NCI-H69 (cell line): ENCODE measurements around the gene CIITA.

Source experiments
- DNase-seq: peaks from one replicate; lab custom pipeline; 2025; lab: John Stamatoyannopoulos, UW

CIITA gene

DNA sequence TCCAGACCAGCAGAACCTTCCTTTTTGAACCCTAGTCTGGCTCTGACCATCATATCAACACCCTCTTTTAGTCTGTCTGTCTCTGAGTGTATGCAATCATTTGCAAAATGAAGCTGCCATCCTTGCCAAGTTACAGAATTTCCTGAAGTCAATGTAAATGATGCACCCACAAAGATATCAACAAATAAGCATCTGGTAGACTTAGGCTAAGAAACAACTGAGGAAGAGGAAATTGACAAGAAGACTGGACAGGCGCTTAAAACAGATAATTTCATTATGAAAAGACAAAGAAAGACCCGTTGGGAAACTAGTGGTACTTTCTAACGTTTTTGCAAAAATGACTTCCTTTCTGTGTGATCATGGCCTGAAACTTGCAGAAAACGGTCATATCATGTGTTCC lies 24.7 kb upstream of the CIITA start:
- DNase-seq, result no peak

DNA sequence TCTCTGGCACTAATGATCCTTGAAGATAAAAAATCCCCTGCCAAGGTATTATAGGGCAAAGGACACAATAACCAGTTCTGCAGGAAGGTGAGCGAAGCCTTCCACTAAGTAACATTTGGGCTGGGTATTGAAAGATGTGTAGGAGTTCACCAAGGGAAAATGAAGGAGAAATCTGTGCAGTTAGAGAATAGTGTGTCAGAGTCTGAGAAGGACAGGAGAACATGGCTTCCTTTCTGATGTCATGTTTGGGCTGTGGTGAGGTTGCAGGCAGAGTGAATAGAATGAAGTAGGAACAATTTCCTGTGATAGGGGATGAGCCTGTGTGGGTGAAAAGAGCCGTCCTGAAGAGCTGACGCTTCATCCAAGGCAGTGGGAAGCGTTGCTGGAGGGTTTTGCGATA lies 24.1 kb upstream of the CIITA start:
- no peak for DNase-seq

DNA sequence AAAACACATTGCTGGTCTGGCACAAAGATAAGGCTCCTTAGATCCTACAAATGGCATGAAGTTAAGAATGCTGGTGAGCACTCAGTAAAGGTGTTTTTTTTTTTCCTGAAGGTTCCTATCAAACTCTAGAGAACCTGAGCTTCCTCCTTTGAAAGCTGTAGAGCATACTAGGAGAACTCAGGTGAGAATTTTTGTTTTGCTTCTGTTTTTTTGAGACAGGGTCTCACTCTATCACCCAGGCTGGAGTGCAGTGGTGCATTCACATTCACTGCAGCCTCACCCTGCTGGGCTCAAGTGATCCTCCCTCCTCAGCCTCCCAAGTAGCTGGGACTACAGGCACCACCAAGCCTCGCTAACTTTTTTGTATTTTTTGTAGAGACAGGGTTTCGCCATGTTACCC lies 21.0 kb upstream of the CIITA start:
- DNase-seq, result no peak

DNA sequence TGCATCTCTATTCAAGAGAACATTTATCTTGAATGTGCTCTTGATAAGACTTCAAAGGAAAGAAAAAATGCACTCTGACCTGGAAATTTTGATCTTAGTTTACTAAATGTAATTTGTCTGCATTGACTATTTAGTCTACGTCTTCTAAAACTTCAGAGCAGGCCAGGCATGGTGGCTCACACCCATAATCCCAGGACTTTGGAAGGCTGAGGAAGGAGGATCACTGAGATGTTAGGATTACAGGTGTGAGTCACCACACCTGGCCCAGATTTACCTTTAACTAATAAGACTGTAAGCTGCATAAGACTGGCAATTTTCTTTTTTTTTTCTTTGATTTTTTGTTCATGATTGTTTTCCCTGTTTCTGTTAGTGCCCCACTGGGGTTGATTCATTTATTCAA lies 18.8 kb upstream of the CIITA start:
- DNase-seq, result no peak

DNA sequence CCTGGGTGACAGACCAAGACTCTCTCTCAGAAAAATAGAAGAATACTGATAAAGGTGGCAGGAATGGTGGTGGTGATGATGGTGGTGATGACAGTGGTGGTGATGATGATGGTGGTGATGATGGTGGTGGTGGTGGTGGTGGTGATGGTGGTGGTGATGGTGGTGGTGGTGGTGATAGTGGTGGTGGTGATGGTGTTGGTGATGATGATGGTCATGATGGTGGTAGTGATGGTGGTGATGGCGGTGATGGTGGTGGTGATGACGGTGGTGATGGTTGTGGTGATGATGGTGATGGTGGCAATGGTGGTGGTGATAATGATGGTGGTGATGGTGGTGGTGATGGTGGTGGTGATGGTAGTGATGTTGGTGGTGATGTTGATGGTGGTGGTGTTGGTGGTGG lies 18.0 kb upstream of the CIITA start:
- no peak for DNase-seq

DNA sequence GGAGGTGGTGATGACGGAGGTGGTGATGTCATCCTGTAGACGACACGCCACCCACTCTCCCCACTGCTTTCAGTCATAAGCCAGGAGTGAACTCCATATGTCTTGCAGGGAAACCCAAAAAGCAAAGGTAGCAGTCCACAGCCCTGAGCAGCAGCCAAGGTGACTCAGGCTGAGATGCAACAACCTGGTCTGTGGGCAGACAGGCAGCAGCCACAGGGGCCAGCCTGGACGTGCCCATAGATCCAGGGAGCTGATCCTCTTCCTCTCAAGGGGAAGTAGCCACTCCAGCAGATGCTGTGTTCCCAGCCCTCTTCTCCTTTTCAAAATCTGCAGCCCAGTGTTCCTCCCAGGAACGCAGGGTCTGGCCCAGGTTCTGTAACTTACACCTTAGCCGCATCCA lies 17.3 kb upstream of the CIITA start:
- no peak for DNase-seq

DNA sequence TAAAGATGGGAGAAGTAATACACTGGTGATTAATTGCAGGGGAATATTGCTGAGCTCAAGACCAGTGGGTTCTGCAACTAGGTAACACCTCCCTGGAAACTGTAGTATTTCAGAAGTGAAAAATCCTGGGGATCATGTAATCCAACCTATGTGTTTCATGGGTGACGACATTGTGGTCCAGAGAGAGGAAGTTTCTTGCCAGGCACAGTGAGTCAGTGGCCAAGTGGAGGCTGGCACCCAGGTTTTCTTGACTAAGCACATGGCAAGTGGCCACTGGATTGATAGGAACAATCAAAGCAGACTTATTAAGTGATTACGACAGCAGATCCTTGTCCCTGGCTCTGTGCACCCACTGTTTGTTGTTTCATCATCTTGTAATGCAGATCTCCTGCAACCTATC lies 14.6 kb upstream of the CIITA start:
- DNase-seq, result no peak

DNA sequence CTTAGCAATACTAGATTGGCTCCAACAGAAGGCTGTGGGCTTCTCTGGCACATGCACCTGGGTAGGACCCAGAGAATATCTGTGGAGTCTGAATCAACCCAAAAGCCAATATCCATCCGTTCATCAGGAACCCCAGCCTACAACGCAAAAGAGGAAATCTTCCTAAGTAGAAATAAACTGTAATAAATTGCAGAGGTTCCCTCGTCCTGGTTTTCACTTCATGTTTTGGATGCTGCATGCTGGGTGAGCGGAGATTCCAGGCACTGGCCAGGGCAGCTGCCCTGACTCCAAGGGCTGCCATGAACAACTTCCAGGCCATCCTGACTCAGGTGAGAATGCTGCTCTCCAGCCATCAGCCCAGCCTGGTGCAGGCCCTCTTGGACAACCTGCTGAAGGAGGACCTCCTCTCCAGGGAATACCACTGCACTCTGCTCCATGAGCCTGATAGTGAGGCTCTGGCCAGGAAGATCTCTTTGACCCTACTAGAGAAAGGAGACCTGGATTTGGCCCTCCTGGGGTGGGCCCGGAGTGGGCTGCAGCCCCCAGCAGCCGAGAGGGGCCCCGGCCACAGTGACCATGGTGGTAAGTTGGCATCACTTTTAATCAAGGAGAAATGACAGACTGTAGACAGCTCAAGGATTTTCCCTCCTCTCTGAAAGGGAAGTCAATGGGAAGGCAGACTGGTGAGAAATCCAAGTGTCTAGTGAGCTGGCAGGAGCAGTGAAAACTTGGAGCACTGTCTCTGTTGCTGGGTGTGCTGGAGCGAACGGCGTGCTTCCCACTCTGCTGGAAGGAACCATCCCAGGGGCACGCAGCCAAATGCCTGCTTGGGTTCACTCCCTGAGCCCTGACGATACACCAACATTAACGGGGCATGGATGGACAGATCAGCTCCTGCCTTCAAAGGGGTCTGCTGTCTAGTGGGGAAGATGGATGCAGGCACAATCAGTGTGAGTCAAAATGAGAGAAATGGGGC lies 10.7 kb upstream of the CIITA start:
- DNase-seq, result no peak

DNA sequence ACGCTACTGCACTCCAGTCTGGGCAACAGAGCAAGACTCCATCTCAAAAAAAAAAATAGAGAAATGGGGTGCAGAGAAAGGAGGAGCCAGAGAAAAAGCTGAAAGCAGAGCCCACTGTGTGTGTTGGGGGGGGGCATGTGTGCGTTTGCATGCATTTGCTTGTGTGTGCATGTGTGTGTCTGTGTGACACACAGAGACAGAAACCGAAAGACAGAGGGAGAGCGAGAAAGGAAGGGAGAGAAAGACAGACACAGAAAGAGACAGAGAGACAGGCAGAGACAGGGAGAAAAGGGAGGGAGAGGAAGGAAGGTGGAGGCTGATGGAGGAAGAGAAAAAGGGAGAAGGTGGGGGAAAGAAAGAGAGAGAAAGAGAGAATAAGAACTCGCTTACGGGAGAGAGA lies 9.8 kb upstream of the CIITA start:
- DNase-seq, result no peak

DNA sequence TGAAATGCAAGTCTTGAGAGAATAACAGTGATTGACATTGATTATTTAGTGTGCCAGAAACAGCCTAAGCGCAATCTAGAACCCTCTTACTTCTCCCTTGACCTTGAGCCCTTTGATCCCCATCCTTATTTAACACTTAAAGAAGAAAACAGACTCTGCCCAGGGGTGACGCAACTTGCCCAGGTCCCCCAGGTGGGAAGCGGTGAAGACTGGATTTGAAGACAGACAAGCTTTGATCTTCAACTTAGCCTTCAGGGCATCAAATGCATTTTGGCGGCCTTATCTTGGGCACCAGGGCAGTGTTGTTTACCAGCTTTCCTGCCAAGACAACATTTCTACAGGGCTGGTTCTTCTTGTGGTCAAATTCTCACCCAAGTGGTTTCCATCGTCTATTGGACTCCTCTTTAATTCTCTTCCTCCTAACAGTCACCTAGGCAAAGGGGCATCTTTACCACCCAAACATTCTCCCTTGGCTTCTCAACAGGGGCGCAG lies 8.9 kb upstream of the CIITA start:
- DNase-seq, result no peak

DNA sequence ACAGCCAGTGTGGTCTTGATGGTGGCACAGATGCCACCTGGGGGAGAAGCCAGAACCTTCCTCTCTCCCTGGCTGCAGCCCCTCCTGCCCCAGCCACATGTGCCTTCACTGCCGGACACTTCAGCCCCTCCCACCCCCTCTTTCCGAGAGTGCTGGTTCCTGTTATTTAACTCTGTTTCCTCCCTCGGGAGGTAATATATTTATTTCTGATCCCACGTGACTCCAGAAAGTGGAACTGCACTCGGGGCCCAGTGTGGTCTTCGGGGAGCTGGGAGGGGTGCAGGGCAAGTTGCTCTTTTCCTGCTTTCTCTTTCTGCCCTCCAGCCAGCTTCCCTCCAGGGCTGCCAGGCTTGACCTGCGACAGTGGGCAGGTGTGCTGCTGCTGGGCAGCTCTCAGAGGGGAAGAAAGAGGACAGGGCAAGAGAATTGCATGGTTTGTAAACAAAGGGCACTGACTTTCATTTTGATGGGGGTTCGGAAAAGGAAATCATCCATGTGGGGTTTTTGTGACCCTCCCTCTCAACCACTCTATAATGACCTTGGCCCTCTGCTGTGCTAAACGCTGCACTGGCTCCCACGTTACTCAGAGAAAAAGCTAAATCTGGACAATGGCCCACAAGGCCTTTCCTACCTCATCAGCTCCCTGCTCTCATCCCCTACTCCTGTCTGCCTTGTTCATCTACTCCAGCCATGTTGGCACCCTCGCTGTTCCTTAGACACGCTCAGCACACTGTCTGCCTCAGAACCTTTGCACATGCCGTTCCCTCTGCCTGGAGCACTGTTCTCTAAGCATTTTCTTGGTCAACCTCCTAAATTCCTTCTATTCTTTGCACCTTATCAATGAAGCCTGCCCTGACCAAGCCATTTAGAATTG lies 8.2 kb upstream of the CIITA start:
- peak; percentile 19 for DNase-seq

DNA sequence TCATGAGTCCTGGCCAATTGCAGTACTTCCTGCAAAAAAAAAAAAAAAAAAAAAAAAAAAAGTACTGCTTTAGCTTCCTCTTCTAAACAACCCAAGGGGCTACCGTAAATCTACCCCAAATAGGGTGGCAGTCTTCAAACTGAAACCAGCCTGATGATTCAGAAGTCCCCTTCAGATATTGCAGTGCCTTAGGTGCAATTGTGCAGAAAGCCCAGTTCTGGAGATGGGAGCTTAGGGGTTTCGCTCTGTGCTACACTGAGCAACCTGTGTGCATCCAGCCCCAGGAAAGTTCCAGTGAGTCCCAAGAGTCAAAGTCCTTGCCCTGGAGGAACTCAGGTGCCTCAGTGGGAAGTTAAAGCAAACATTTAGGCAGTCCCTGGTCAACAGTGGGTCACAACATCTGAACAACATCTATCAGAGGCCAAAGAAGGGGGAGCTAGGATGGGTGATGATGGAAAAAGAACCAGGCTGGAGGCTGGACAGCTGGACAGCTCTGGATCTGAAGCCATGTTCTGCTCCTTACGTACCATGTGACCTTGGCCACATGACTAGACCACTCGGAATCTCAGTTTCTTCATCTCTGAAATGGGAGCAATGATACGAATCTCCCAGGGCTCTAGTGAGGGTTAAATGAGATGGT lies 6.7 kb upstream of the CIITA start:
- no peak for DNase-seq

DNA sequence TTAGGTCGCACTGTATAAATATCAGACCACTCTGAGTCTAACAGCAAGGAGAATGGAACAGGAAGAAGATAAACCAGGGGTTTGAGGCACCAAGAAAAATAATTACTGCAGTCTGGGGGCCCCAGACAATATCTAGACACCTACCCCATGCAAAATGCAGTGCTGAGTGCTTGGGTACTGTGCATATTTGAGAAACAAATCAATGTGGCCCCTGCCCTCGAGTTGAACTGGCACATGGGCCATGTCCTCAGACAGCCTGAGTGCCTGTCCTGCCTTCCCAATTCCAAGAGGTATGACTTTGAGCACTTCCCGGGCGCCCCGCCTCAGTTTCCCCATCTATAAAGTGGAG lies 6.2 kb upstream of the CIITA start:
- DNase-seq, result no peak

DNA sequence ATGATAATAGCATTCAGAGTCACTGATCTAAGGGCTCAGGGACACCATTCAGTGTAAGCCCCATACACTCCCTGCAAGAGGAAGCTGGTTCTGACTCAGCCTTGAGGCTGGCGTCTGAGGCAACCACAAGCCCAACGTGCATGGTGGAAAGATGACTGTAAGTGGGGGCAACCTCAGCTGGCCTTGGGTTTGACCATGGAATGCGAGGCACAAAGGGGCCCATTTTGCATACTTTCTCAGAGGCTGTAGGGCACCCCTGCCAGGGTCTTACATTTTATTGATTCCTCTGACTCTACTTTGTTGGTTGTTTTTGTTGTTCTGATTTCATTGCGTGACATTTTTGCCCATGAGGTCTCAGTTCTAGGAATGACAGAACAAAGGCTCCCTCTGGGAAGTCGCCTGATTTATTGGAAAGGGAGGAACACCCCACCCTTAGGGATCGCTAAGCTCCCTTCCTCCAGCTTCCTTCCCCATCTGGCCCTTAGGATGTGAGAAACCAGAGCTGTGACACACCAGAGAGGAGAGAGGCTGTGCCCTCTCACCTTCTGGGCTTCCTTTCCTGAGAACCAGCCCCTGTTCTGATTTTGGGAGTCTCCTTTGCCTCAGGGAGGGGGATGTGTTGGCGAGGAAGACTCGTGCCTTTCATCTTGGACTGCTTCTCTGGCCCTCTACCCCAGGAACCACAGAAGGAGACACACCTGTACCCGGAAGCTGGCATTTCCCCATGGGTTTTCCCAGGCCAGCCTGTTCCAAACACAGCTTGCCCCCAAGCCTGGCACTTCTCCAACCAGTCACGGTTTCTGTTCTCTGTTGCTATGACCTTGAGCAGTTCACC lies 5.6 kb upstream of the CIITA start:
- peak; percentile 70 for DNase-seq

DNA sequence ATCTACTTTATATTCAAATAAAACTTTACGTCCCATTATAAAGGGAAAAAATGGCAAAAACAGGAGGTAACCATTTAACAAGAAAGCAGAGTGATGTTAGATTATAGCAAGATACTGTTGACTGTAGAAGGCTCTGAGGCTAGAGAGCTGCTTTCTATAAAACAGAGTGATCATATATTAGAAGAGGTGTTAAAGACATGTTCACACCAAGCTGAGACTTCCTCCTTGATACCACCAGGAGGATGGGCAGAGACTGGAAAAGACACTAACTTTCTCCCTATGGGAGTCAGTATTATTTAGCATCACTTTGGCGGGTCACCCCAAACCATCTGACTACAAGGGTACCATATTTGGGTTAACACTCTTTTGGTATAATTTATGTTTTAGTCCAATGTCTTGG lies 687 bp upstream of the CIITA start:
- DNase-seq, result no peak

DNA sequence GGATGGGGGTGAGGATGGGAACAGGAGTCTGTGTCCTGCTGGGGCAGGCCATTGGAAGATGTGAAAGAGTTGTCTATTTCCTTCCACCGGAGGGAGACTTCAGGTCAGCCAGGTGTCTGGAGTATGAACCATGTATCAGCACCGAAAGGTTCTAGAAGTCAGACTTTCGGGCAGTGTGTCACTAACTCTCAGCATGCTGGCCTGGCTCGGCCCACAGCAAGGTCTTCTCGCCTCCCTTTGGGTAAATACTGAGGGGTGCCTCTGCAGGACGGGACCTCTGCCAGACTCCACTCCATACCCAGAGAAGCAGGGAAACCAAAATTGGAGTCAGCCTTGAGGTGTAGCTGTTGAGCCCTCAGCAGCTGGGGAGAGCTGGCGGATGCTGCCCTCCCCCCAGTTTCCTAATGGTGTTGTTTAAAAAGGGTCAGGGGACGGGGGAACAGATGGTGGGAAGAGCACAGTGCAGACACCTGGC lies 507 bp downstream of the CIITA start:
- peak; percentile 78 for DNase-seq

DNA sequence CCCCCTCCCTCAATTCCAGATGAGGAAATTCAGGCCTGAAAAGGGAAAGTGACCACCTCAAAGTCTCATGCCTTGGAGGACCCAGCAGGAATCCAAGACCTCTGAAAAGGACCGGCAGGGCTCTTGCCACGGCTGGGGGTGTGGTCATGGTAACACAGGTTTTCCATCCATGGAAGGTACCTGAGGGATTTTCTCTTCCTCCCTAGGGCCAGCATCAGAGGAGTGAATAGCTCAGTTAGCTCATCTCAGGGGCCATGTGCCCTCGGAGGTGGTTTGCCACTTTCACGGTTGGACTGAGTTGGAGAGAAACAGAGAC lies 1.3 kb downstream of the CIITA start:
- peak; percentile 38 for DNase-seq

DNA sequence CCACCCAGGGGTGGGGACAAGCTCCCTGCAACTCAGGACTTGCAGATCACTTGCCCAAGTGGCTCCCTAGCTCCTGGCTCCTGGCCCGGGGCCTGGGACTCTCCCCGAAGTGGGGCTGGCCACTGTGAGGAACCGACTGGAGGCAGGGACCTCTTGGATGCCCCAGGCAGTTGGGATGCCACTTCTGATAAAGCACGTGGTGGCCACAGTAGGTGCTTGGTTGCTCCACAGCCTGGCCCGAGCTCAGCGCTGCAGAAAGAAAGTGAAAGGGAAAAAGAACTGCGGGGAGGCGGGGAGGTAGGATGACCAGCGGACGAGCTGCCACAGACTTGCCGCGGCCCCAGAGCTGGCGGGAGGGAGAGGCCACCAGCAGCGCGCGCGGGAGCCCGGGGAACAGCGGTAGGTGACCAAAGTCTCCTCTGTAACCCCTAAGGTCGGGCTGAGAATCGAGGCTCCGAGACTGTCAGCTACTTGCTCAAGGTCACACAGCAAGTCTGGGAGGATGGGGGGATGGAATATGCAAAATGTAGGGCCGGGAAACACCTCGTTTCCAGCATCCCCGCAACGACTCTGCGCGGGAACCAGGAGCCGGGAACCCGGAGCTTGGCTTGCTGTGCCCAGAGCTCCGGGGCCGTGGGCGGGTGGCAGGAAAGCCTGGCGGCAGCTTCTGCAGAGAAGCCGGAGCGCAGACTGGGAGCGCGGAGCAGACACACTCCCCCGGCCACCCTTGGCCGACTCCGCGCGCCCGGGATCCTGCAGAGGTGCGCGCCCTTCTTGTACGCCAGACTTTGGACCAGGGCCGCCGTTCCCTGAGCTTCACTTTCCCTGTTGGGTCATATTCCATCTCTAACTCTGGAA lies 1.9 kb downstream of the CIITA start:
- peak; percentile 38 for DNase-seq

DNA sequence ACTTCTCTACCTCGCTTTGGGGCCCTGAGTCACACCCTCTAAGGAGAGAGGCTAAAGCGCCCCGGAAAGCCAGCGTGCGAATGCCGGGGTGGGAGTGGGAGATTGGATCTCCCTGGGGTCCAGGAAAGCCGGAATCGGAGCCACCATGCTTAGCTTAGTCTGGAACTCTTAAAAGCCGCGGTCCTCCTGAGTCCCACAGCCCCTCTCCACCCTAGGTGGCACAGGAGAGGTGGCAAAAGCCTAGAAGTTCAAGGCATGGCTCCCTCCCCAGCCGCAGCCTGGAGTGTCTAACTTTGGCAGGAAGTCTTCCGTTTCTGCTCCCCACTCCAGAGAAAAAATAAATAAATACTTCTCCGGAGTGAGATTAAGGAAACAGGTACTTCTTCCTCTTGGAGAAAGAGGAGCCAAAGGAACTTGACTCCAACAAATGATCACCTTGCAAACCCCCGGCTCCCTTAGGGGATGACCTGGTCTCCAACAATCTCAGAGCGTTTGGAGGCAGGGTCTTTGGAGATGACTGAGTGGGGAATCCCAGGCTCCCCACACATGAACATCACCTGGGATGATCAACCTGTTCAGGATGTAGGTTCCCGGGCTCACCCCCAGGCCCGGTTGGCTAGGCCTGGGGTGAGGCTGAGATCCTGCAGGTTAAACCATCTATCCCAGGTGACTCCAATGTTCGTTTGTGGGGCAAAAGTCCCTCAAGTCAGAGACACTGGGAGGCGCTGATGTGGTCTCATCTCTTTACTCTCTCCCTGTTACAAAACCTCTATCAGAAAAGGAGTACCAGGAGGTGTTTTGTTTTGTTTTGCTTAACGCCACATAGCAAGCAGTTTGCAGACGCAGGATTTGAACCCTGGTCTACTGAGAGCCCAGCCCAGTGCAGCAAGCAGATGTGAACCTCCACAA lies 2.9 kb downstream of the CIITA start:
- no peak for DNase-seq
